Measurements from ENCODE around the gene ADGRG3. TPM values are rescaled to one million over a fixed set of nuclear protein-coding genes. Genes with fewer than 3 reads are reported as not detected.
A peak's percentile ranks its signal among the peaks of the same experiment; 100 is the strongest.

The ADGRG3 gene
- total RNA-seq, 1 donor from 2014 or later, result 7.7 TPM

DNA sequence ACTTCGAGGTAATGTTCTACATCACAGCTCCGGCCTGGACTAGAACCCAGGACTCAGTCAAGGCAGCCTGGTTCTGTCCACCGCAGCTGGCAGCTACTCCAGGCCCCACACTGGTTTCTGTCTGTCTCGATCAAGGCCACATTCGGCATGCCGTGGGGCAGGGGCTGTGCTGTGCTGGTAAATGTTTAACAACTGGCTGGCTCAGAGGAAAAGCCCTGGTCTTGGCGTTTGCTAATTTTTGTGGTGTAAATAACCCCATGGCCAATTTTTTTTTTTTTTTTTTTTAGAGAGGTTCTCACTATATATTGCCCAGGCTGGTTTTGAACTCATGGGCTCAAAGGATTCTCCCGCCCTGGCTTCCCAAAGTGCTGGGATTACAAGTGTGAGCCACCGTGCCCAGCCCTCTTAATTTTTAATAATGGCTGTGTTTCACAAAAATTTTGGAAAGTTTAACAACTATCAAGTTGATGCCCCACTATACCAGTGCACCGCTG, 26.2 kb downstream of the ADGRG3 start:
- Histone ChIP-seq H3K4me3 (peak overlapping the region; percentile 24), H3K4me1 (no peaks in the 10 kb centered on the region), H3K27me3 (ENCODE audit: low read depth) (no peaks in the 10 kb centered on the region)

DNA sequence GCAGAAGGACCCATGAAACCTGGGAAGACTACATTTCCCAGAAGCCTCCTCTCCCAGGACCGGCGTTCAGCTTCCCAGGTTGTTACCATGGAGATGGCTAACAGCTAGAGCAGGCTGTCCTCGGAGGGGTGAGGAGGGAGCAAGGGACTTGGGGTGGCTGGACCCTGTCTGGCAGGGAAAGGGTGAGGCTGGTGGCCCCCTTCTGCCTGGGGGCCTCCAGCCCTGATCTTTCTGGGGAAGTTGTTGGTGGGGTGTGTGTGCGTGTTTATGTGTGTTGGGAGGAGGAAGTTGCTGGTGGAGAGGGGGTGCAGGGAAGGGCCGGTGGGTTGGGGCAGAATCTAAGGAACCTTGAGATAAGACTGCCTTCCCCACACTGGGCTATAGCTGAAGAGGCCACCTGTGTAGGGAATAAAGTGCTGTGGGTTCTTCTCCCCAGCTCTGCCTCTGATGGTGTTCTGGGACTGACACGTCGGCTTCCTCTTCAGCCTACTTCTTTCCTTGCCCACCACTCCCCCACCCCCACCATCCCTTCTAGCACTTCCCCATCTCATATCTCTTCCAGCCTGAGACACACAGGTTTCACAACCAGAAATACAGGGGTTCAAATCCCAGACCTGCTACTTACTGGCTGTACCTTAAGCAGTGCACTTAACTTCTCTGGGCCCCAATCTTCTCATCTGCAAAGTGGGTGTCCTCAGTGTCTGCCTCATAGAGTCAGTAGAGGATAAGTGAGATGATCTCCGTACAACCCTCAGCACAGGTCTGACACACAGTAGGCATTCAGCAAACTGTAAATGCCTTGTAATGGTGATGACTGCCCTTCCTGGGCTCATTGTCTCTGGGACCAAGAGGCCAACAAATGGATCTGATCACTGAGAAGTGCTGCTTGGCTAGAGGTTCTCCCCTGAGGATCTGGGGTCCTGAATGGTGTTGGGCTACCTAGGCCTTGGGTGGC, 26.9 kb downstream of the ADGRG3 start, which contains the start of gene DRC7:
Gene DRC7 (plus strand): TSS at position 82 of the 955 bp plus-strand sequence. CDS start 3,144 bp downstream, outside the sequence.
- intact Hi-C loops (cut with DNase I), result no loop called here
- ATAC-seq, result peak; percentile 76 to 81
- Histone ChIP-seq H3K27ac (peak within 1 kb of the TSS; percentile 53), H3K4me1 (no peaks in the 10 kb centered on the region), H3K27me3 (ENCODE audit: low read depth) (no peaks in the 10 kb centered on the region), H3K9me3 (no peaks in the 10 kb centered on the region), H3K36me3 (no peaks in the 10 kb centered on the region), H3K4me3 (peak within 1 kb of the TSS; percentile 24)
- no peak for DNase-seq
- TF ChIP-seq, protein P1, sequence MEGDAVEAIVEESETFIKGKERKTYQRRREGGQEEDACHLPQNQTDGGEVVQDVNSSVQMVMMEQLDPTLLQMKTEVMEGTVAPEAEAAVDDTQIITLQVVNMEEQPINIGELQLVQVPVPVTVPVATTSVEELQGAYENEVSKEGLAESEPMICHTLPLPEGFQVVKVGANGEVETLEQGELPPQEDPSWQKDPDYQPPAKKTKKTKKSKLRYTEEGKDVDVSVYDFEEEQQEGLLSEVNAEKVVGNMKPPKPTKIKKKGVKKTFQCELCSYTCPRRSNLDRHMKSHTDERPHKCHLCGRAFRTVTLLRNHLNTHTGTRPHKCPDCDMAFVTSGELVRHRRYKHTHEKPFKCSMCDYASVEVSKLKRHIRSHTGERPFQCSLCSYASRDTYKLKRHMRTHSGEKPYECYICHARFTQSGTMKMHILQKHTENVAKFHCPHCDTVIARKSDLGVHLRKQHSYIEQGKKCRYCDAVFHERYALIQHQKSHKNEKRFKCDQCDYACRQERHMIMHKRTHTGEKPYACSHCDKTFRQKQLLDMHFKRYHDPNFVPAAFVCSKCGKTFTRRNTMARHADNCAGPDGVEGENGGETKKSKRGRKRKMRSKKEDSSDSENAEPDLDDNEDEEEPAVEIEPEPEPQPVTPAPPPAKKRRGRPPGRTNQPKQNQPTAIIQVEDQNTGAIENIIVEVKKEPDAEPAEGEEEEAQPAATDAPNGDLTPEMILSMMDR (IDR thresholded peaks at IDR 0.05), result no peak

More for the DNA sequence above, 26.2 kb downstream of the ADGRG3 start:
- ATAC-seq, result no peak
- DNase-seq, result no peak
- no peak overlapping the region for H3K27ac ChIP-seq
- no peaks in the 10 kb centered on the region for H3K9me3 ChIP-seq
- H3K36me3 ChIP-seq, result no peaks in the 10 kb centered on the region
- intact Hi-C loops (cut with DNase I), result no loop called here
- TF ChIP-seq, protein P1 (IDR thresholded peaks at IDR 0.05), result no peak

DNA sequence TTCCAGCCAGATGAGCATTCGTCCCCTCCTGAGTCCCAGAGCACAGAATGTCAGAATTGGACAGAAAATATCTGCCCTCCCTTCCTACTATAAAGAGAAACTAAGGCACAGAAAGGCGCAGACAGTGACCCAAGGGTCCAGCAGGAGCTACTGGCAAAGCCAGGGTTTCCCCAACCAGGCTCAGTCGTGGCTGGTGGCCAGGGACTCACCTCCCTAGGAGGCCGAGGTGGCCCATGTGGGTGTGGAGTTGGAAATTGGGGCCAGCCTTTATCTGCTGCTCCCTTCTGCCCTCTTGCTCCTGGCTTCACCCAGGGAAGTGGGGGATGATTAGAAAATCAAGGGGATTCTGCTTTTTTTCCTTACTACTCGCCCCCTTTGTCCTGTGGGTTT, 27.6 kb downstream of the ADGRG3 start:
- H3K4me3 ChIP-seq, result no peak overlapping the region
- TF ChIP-seq, protein P1 (IDR thresholded peaks at IDR 0.05), result no peak
- ATAC-seq, result no peak
- H3K4me1 ChIP-seq, result no peaks in the 10 kb centered on the region
- H3K27ac ChIP-seq, result no peak overlapping the region
- no peaks in the 10 kb centered on the region for H3K36me3 ChIP-seq
- H3K27me3 ChIP-seq (ENCODE audit: low read depth), result no peaks in the 10 kb centered on the region
- intact Hi-C loops (cut with DNase I), result no loop called here
- no peak for DNase-seq
- H3K9me3 ChIP-seq, result no peaks in the 10 kb centered on the region

DNA sequence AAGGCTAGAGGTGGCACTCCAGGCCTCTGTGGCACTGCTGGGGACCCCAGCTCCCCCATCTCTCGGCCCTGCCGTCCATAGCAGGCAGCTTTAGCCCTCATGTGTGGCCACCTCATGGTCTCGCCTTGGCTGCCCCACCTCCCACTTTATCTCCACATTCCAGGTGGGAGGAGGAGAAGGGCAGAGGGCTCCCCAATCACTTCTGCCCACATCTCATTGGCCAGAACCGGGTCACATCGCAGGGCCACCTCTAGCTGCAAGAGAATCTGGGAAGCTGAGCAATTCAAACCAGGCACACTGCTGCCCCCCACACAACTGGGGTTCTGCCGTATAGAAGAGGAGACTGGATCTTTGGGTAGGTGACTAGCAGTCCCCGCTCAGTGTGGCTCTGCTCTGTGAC, 28.1 kb downstream of the ADGRG3 start:
- no peak for ATAC-seq
- TF ChIP-seq, protein P1 (IDR thresholded peaks at IDR 0.05), result no peak

DNA sequence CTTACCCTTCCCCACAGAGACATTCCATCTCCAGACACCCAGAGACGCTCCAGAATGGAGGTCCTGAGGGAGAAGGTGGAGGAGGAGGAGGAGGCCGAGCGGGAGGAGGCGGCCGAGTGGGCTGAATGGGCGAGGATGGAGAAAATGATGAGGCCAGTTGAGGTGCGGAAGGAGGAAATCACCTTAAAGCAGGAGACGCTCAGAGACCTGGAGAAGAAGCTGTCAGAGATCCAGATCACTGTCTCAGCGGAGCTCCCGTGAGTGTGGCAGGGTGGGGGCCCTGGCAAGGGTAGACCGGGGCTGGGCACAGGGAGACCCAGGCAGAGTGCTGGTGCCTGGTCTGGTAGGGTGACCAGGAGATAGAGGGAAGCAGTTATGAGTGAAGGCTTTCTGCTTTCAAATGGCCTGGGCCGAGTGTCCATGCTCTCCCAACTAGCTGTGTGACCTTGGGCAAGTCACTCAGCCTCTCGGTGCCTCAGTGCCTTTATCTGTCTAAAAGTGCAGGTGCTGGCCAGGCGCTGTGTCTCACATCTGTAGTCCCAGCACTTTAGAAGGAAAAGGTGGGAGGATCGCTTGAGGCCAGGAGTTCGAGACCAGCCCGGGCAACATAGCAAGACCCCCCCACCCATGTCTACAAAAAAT, 29.9 kb downstream of the ADGRG3 start:
- Histone ChIP-seq H3K27me3 (ENCODE audit: low read depth) (no peaks in the 10 kb centered on the region), H3K4me1 (no peaks in the 10 kb centered on the region), H3K4me3 (no peak overlapping the region), H3K9me3 (no peaks in the 10 kb centered on the region), H3K27ac (no peak overlapping the region), H3K36me3 (no peaks in the 10 kb centered on the region)
- TF ChIP-seq, protein P1 (IDR thresholded peaks at IDR 0.05), result no peak
- ATAC-seq, result no peak
- DNase-seq, result no peak
- intact Hi-C loops (cut with DNase I), result no loop called here

More for the DNA sequence above, 28.1 kb downstream of the ADGRG3 start:
- no peaks in the 10 kb centered on the region for H3K4me1 ChIP-seq
- H3K4me3 ChIP-seq, result no peak overlapping the region
- no peaks in the 10 kb centered on the region for H3K36me3 ChIP-seq
- intact Hi-C loops (cut with DNase I), result no loop called here
- no peaks in the 10 kb centered on the region for H3K9me3 ChIP-seq
- no peak for DNase-seq
- H3K27ac ChIP-seq, result no peak overlapping the region
- no peaks in the 10 kb centered on the region for H3K27me3 ChIP-seq (ENCODE audit: low read depth)
